DMS114 treated with DMSO at 0.1 percent for 48 hours (cell line): ENCODE measurements around the gene LNX1.
"Not testable (repeated sequence)": the region's sequence is repeated elsewhere in the genome, so short reads cannot be mapped to it uniquely, and the experiment has no call there.

Source experiments
- DNase-seq: peaks from one replicate; lab custom pipeline; 2025; ENCODE audit not compliant: unreplicated experiment; lab: John Stamatoyannopoulos, UW

LNX1 gene

DNA sequence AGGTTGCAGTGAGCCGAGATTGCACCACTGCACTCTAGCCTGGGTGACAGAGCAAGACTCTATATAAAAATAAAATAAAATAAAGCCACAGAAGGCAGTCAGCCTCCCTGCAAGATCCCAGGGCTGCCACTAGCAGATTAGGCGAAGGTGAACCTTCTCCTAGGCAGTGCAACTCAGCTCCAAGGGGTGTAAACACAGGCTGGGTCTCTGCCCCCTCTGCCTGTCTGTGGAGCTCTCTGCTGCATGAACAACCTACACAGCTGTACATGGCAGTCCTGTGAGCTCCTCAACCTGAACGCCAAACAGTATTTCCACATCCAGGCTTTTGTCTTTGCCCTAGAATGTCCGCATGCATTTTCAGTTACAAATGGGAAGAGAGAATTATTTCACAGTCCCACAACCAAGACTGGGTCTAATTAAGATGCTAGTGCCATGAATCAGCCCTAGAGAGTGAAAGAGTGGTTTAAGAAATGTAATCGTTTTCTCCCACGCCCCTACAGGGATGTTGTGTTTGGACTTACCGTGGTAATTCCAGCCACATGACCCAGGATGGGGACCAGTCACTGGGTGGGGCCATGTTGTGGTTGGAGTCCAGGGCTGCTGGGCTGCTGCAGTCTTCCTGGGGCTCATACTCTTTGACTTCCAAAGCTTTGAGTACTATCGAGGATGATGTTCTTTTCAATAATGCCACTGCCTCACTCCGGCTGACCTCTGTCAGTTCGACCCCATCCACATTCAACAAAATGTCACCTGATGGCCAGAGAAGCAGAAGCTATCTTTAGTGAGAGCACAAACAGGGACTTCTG lies 114.9 kb downstream of the LNX1 start:
- DNase-seq, result no peak

GRCh38 chr4:53466576-53466975 lies 124.7 kb downstream of the LNX1 start:
- not testable (repeated sequence) for DNase-seq

GRCh38 chr4:53465891-53466290 lies 125.4 kb downstream of the LNX1 start:
- no peak for DNase-seq

- DNase-seq, result no peak
Measured at GRCh38 chr4:53465281-53465680, 126.0 kb downstream of the LNX1 start.

DNA sequence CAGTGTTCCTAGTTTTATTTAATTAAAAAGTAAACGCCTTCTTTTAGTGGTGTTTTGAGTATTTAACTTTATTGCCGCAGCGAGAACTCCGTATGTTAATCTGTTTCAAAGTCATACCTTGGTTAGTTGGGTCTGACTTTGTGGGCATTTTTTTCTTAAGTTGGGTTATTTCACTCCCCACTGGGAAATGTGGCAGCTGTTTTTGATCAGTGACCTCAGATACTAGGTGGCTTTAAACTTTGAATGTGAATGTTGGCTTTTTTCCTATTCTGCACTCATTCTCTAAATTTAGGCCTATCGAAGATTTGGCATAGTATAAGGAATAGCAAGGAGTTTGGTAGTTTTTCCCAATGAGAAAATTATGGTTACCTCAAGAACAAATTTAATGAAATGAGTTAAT lies 127.9 kb downstream of the LNX1 start:
- DNase-seq, result no peak

- no peak for DNase-seq
Measured at GRCh38 chr4:53461244-53461643, 130.0 kb downstream of the LNX1 start.

DNA sequence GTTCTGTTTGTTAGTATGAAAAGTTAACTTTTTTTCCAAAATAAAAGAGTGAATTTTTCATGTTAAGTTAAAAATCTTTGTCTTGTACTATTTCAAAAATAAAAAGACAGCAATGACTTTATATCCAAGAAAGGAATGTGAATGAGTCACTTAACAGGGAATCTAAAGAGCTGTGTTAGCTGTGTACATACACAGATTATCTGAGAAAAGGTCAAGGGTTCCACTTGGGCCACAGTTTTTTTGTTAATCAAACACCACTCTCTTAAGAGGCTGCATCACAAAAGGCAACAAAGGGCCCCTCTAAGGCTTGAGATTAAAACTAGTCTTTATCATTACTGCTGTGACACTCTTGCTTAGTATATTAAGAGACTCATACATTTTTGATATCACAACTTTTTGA lies 131.7 kb downstream of the LNX1 start:
- DNase-seq, result no peak

- no peak for DNase-seq
Measured at GRCh38 chr4:53456178-53456577, 135.1 kb downstream of the LNX1 start.

DNA sequence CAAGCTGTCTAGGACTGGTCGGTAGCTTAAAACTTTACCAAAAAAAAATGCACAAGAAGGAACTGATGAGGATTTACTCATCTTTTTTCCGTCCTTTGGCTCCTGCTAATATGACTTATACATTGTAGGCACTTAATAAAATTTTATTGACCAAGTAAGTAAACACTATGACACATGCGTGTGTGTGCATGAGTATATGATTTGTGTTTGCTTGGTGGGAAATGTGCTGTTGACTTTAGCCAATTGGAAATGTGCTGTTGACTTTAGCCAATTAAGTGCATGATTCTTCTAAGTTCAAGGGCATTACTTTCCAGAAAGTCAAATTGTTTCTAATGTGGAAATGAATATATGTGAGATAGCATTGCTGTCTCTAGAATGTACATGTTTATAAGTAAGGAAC lies 135.5 kb downstream of the LNX1 start:
- no peak for DNase-seq

DNA sequence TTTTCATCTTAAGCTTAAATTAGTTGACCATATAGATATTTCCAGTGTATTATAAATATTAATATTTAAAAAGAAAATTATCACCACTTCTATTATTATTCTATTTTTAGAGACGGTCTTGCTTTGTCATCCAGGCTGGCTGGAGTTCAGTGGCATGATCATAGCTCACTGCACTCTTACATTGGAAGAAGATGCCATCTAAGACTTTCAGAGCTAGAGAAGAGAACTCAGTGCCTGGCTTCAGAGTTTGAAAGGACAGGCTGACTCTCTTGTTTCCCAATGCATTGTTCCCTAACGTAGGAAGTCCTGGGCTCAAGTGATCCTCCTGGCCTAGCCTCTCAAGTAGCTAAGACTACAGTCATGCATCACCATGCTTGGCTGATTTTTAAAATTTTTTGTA lies 137.9 kb downstream of the LNX1 start:
- DNase-seq, result no peak

GRCh38 chr4:53450773-53451172 lies 140.5 kb downstream of the LNX1 start:
- DNase-seq, result no peak

- DNase-seq, result no peak
Measured at GRCh38 chr4:53444954-53445353, 146.3 kb downstream of the LNX1 start.

- DNase-seq, result no peak
Measured at GRCh38 chr4:53441564-53441963, 149.7 kb downstream of the LNX1 start.

DNA sequence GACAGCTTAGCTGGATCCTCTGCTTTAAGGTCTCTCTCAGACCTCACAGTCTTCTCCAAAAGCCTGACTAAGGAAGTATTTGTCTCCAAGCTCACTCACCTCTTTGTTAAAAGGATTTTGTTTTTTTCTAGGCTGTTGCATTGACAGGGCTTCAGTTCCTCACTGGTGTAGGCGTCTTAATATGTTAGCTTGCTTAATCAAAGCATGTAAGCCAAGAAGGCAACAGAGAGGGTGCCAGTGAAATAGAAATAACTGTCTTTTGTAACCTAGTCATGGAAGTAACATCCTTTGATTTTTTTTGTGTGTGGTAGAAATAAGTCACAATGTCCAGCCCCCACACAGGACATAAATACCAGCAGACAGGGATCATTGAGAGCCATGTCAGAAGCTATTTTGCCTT lies 155.0 kb downstream of the LNX1 start:
- no peak for DNase-seq

GRCh38 chr4:53432528-53433424 lies 158.5 kb downstream of the LNX1 start:
- no peak for DNase-seq

GRCh38 chr4:53431052-53431451 lies 160.2 kb downstream of the LNX1 start:
- DNase-seq, result no peak

DNA sequence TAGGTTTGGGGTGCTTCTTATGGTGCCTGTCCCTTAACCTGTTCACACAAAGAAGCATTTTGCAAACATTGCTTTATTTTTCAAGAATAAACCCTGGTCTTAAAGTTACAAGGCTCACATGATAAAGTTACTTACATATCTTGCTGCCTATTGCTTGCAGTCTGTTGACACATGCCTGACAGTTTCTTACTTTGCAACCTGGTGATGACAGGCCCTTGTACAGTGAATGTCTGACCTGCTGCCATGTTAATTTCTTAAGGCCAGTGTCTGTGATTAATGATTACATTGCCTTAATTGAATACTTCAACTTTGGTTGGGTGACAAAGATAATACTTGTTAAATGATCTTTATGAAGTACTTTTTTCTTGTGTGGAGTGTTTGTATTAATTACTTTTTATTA lies 163.9 kb downstream of the LNX1 start:
- no peak for DNase-seq

- no peak for DNase-seq
Measured at GRCh38 chr4:53424280-53424679, 167.0 kb downstream of the LNX1 start.

DNA sequence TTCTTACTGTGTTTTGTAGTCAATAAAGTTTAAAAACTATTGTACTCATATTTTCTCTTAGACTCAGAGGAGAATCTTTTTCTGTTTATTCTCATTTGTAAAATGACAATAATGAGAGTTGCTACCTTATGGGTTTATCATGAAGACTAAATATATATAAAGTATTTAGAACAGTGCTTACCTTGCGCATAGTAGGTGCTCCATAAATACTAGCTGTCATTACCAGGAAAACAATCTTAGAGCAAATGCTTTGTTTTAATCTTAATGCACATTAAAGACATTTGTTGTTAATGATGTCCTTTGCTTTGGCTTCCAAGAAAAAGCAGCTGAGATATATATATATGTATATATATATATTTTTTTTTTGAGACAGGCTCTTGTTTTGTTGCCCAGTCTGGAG lies 168.9 kb downstream of the LNX1 start:
- DNase-seq, result no peak

GRCh38 chr4:53421791-53422190 lies 169.5 kb downstream of the LNX1 start:
- DNase-seq, result no peak

DNA sequence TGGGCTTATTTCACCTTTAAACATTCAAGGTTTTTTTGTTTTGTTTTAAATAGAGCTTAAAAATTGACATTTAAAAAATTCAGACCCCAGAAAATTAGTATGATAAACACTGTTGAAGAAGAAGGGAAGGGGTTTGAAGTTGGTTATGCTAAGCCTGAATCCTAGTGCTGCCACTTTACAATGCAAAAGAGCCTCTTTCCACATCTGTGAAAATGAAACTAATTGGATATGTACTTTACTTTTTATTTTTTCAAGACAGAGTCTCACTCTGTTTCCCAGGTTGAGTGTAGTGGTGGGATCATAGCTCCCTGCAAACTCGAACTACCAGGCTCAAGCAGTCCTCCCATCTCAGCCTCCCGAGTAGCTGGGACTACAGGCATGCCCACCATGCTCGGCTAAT lies 172.1 kb downstream of the LNX1 start:
- no peak for DNase-seq

DNA sequence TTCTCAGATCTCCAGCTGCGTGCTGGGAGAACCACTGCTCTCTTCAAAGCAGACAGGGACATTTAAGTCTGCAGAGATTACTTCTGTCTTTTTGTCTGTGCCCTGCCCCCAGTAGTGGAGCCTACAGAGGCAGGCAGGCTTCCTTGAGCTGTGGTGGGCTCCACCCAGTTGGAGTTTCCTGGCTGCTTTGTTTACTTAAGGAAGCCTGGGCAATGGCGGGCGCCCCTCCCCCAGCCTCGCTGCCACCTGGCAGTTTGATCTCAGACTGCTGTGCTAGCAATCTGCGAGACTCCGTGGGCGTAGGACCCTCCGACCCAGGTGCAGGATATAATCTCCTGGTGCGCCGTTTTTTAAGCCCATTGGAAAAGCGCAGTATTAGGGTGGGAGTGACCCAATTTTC lies 181.8 kb downstream of the LNX1 start:
- not testable (repeated sequence) for DNase-seq
